ENCODE measurements around the gene WDR11.

- TF ChIP-seq POLR2A (IDR thresholded peaks at IDR 0.05) (no peak), CTCF (IDR thresholded peaks at IDR 0.05) (no peak)
Measured at GRCh38 chr10:120805014-120805812, 45.9 kb upstream of the WDR11 start.

All from ovary (tissue), 3 donors.